ENCODE measurements around the gene FBXW12.

The FBXW12 gene

GRCh38 chr3:48415251-48415953 lies 43.4 kb downstream of the FBXW12 start:
- H4K12ac ChIP-seq (ENCODE audit: low read depth, low read length): no peak overlapping the region
- DNase-seq: no peak
- H3K4ac ChIP-seq (ENCODE audit: low read depth, low read length): no peak overlapping the region
- no peak overlapping the region for H2BK120ac ChIP-seq (ENCODE audit: insufficient read depth, low read length, poor library complexity)
- no peak overlapping the region for H3K9ac ChIP-seq (ENCODE audit: low read length)
- H3K79me1 ChIP-seq (ENCODE audit: low read length): no peaks in the 10 kb centered on the region
- no peak overlapping the region for H3K14ac ChIP-seq (ENCODE audit: low read length)
- WGBS (ENCODE audit: extremely low coverage, insufficient coverage, insufficient read length): no CpG with 5 or more reads among the region's 24 CpGs
- H3K79me2 ChIP-seq (ENCODE audit: control insufficient read depth, insufficient read depth, low read length, poor library complexity): no peaks in the 10 kb centered on the region
- peaks cover 93 to 94% of the 10 kb centered on the region in 2 experiments for H3K36me3 ChIP-seq (ENCODE audit: control insufficient read depth in 1 of 2, insufficient read depth in 2 of 2, low read length in 2 of 2)
- H4K91ac ChIP-seq (ENCODE audit: low read depth, low read length): no peak overlapping the region
- H4K8ac ChIP-seq (ENCODE audit: low read depth, low read length): no peak overlapping the region
- H2BK5ac ChIP-seq (ENCODE audit: low read depth, low read length, poor library complexity): no peak overlapping the region
- H3K4me1 ChIP-seq (ENCODE audit: control insufficient read depth in 1 of 2, insufficient read depth in 2 of 2, low read length in 2 of 2): no peaks in the 10 kb centered on the region
- no peak overlapping the region for H3K4me3 ChIP-seq (ENCODE audit: low read depth, low read length)
- H3K27ac ChIP-seq (ENCODE audit: low read depth, low read length): no peak overlapping the region
- no peak overlapping the region for H2AK5ac ChIP-seq (ENCODE audit: low read length)
- no peaks in the 10 kb centered on the region for H3K27me3 ChIP-seq (ENCODE audit: insufficient read depth, low read length)
- H3K9me3 ChIP-seq (ENCODE audit: insufficient read depth, low read depth, low read length): peaks cover 4% of the 10 kb centered on the region
- no peak overlapping the region for H3K4me2 ChIP-seq (ENCODE audit: low read length)
- H2BK12ac ChIP-seq (ENCODE audit: low read length): no peak overlapping the region
- no peak overlapping the region for H2AFZ ChIP-seq (ENCODE audit: insufficient read depth, low read length, poor library complexity)
- no peak overlapping the region for H3K18ac ChIP-seq (ENCODE audit: low read length)
- H3K23ac ChIP-seq (ENCODE audit: low read length): no peak overlapping the region

GRCh38 chr3:48416091-48416505 lies 44.1 kb downstream of the FBXW12 start:
- H4K8ac ChIP-seq (ENCODE audit: low read depth, low read length): no peak overlapping the region
- no peak overlapping the region for H2BK5ac ChIP-seq (ENCODE audit: low read depth, low read length, poor library complexity)
- no peak overlapping the region for H2AFZ ChIP-seq (ENCODE audit: insufficient read depth, low read length, poor library complexity)
- no peak overlapping the region for H2BK12ac ChIP-seq (ENCODE audit: low read length)
- no peak overlapping the region for H3K14ac ChIP-seq (ENCODE audit: low read length)
- no peak overlapping the region for H2BK120ac ChIP-seq (ENCODE audit: insufficient read depth, low read length, poor library complexity)
- no peak overlapping the region for H3K4me3 ChIP-seq (ENCODE audit: low read depth, low read length)
- no peak overlapping the region for H3K27ac ChIP-seq (ENCODE audit: low read depth, low read length)
- H3K36me3 ChIP-seq (ENCODE audit: control insufficient read depth in 1 of 2, insufficient read depth in 2 of 2, low read length in 2 of 2): peaks cover 91 to 94% of the 10 kb centered on the region in 2 experiments
- H3K18ac ChIP-seq (ENCODE audit: low read length): no peak overlapping the region
- no peak overlapping the region for H2AK5ac ChIP-seq (ENCODE audit: low read length)
- WGBS (ENCODE audit: extremely low coverage, insufficient coverage, insufficient read length): no CpG with 5 or more reads among the region's 14 CpGs
- H3K4ac ChIP-seq (ENCODE audit: low read depth, low read length): no peak overlapping the region
- H3K27me3 ChIP-seq (ENCODE audit: insufficient read depth, low read length): no peaks in the 10 kb centered on the region
- H3K79me2 ChIP-seq (ENCODE audit: control insufficient read depth, insufficient read depth, low read length, poor library complexity): no peaks in the 10 kb centered on the region
- H3K9me3 ChIP-seq (ENCODE audit: insufficient read depth, low read depth, low read length): peaks cover 4% of the 10 kb centered on the region
- no peak overlapping the region for H4K12ac ChIP-seq (ENCODE audit: low read depth, low read length)
- no peak overlapping the region for H3K4me2 ChIP-seq (ENCODE audit: low read length)
- H4K91ac ChIP-seq (ENCODE audit: low read depth, low read length): no peak overlapping the region
- H3K4me1 ChIP-seq (ENCODE audit: control insufficient read depth in 1 of 2, insufficient read depth in 2 of 2, low read length in 2 of 2): no peaks in the 10 kb centered on the region
- DNase-seq: no peak
- no peaks in the 10 kb centered on the region for H3K79me1 ChIP-seq (ENCODE audit: low read length)
- no peak overlapping the region for H3K9ac ChIP-seq (ENCODE audit: low read length)
- no peak overlapping the region for H3K23ac ChIP-seq (ENCODE audit: low read length)

- H4K12ac ChIP-seq (ENCODE audit: low read depth, low read length): no peak overlapping the region
These were observed 44.5 kb downstream of the FBXW12 start for GRCh38 chr3:48416546-48416945.

GRCh38 chr3:48417529-48418108 lies 45.6 kb downstream of the FBXW12 start:
- no peak overlapping the region for H2AFZ ChIP-seq (ENCODE audit: insufficient read depth, low read length, poor library complexity)
- H3K18ac ChIP-seq (ENCODE audit: low read length): no peak overlapping the region
- H2BK5ac ChIP-seq (ENCODE audit: low read depth, low read length, poor library complexity): no peak overlapping the region
- no peak overlapping the region for H3K9ac ChIP-seq (ENCODE audit: low read length)
- WGBS (ENCODE audit: extremely low coverage, insufficient coverage, insufficient read length): no CpG with 5 or more reads among the region's 14 CpGs
- peaks cover 91 to 94% of the 10 kb centered on the region in 2 experiments for H3K36me3 ChIP-seq (ENCODE audit: control insufficient read depth in 1 of 2, insufficient read depth in 2 of 2, low read length in 2 of 2)
- H3K23ac ChIP-seq (ENCODE audit: low read length): no peak overlapping the region
- no peaks in the 10 kb centered on the region for H3K79me1 ChIP-seq (ENCODE audit: low read length)
- no peak overlapping the region for H4K12ac ChIP-seq (ENCODE audit: low read depth, low read length)
- H3K4ac ChIP-seq (ENCODE audit: low read depth, low read length): no peak overlapping the region
- no peak overlapping the region for H3K4me3 ChIP-seq (ENCODE audit: low read depth, low read length)
- no peak overlapping the region for H2BK120ac ChIP-seq (ENCODE audit: insufficient read depth, low read length, poor library complexity)
- H3K4me2 ChIP-seq (ENCODE audit: low read length): no peak overlapping the region
- no peaks in the 10 kb centered on the region for H3K27me3 ChIP-seq (ENCODE audit: insufficient read depth, low read length)
- H3K4me1 ChIP-seq (ENCODE audit: control insufficient read depth in 1 of 2, insufficient read depth in 2 of 2, low read length in 2 of 2): no peaks in the 10 kb centered on the region
- no peak overlapping the region for H2AK5ac ChIP-seq (ENCODE audit: low read length)
- H3K27ac ChIP-seq (ENCODE audit: low read depth, low read length): no peak overlapping the region
- H2BK12ac ChIP-seq (ENCODE audit: low read length): no peak overlapping the region
- H3K79me2 ChIP-seq (ENCODE audit: control insufficient read depth, insufficient read depth, low read length, poor library complexity): no peaks in the 10 kb centered on the region
- H3K14ac ChIP-seq (ENCODE audit: low read length): no peak overlapping the region
- no peak for DNase-seq
- no peak overlapping the region for H4K91ac ChIP-seq (ENCODE audit: low read depth, low read length)
- H3K9me3 ChIP-seq (ENCODE audit: insufficient read depth, low read depth, low read length): peaks cover 4% of the 10 kb centered on the region
- H4K8ac ChIP-seq (ENCODE audit: low read depth, low read length): no peak overlapping the region

More at GRCh38 chr3:48416546-48416945, 44.5 kb downstream of the FBXW12 start:
- no peak overlapping the region for H4K91ac ChIP-seq (ENCODE audit: low read depth, low read length)
- H3K79me2 ChIP-seq (ENCODE audit: control insufficient read depth, insufficient read depth, low read length, poor library complexity): no peaks in the 10 kb centered on the region
- H3K23ac ChIP-seq (ENCODE audit: low read length): no peak overlapping the region
- no peak overlapping the region for H2BK120ac ChIP-seq (ENCODE audit: insufficient read depth, low read length, poor library complexity)
- no peak for DNase-seq
- H3K4me2 ChIP-seq (ENCODE audit: low read length): no peak overlapping the region
- WGBS (ENCODE audit: extremely low coverage, insufficient coverage, insufficient read length): no CpG with 5 or more reads among the region's 4 CpGs
- no peak overlapping the region for H2AK5ac ChIP-seq (ENCODE audit: low read length)
- H3K4me1 ChIP-seq (ENCODE audit: control insufficient read depth in 1 of 2, insufficient read depth in 2 of 2, low read length in 2 of 2): no peaks in the 10 kb centered on the region
- H3K9ac ChIP-seq (ENCODE audit: low read length): no peak overlapping the region
- no peak overlapping the region for H4K8ac ChIP-seq (ENCODE audit: low read depth, low read length)
- peaks cover 4% of the 10 kb centered on the region for H3K9me3 ChIP-seq (ENCODE audit: insufficient read depth, low read depth, low read length)
- no peaks in the 10 kb centered on the region for H3K27me3 ChIP-seq (ENCODE audit: insufficient read depth, low read length)
- H2BK5ac ChIP-seq (ENCODE audit: low read depth, low read length, poor library complexity): no peak overlapping the region
- H3K4ac ChIP-seq (ENCODE audit: low read depth, low read length): no peak overlapping the region
- H2AFZ ChIP-seq (ENCODE audit: insufficient read depth, low read length, poor library complexity): no peak overlapping the region
- H3K36me3 ChIP-seq (ENCODE audit: control insufficient read depth in 1 of 2, insufficient read depth in 2 of 2, low read length in 2 of 2): peaks cover 91 to 94% of the 10 kb centered on the region in 2 experiments
- no peak overlapping the region for H3K18ac ChIP-seq (ENCODE audit: low read length)
- no peak overlapping the region for H3K27ac ChIP-seq (ENCODE audit: low read depth, low read length)
- H3K79me1 ChIP-seq (ENCODE audit: low read length): no peaks in the 10 kb centered on the region
- no peak overlapping the region for H3K14ac ChIP-seq (ENCODE audit: low read length)
- no peak overlapping the region for H3K4me3 ChIP-seq (ENCODE audit: low read depth, low read length)
- H2BK12ac ChIP-seq (ENCODE audit: low read length): no peak overlapping the region
